ENCODE measurements around the gene SPG7. TPM values are rescaled to one million over a fixed set of nuclear protein-coding genes. Genes with fewer than 3 reads are reported as not detected.

The SPG7 gene
- total and polyA plus RNA-seq, 2 of the 4 experiments (the other 2 are of a cell fraction), result 94.6 to 96.8 TPM

DNA sequence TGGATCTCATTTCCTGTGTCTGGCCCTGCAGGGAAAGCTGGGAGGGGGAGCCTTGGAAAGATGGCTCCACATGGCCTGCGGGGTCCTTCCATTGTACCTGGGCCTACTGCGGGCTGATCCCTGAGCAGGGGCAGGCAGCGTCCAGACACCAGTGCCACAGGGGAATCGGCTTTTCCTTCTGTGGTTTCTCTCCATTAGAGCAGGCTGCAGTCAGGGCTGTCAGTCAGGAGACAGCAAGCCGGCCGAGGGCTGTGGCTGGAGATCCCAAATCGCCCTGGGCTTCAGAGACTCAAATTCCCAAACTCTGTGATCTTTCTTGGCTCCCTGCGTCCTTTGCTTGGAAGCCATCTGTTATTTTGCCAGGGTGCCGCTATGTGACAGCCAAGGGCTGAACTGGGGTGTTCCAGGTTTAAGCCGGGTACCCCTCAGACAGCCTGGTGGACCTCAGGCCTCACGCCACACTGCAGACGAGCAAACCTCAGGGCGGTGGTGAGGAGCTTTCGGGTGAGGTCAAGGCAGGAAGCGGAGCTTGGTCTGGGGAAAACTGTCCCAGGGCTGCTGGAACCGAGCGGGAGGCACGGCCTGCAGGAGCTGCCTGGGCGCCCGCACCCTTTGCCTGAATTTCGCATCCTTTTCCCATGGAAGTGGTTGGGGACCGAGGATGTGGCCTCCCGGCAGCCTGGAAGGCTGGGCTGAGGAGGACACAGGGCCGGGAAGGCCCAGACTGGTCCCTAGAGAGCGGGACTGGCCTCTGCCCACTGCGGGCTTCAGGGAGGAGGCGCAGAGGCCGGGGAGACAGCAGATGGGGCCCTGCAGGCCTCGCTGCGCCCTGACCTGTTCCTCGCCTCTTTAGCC, 65.8 kb downstream of the SPG7 start:
- H3K9me3 ChIP-seq (ENCODE audit: control insufficient read depth, insufficient read depth, low read length), result no peaks in the 10 kb centered on the region
- dilution Hi-C loops (cut with HindIII; ENCODE audit: low sequenced_read_pairs, unreplicated experiment) (no loop called here), intact Hi-C loops (cut with micrococcal nuclease) (loop anchor here (1.0 kb wide), 1 partner anchor 67 kb away; no protein-coding TSS in a partner anchor), in situ Hi-C loops (cut with MboI; ENCODE audit: low sequenced_read_pairs) (loop anchor here (5.0 kb wide), 1 partner anchor 68 kb away; no protein-coding TSS in a partner anchor)
- H2BK5ac ChIP-seq (ENCODE audit: low read depth, low read length, poor library complexity, severe bottlenecking), result peak overlapping the region; percentile 27
- no peak overlapping the region for H3K23ac ChIP-seq (ENCODE audit: low read depth, low read length)
- 93% methylated on average over 22 of the region's 31 CpGs; no CpG with 5 or more reads in 1 of the 2 experiments for WGBS, 2 experiments (ENCODE audit: extremely low coverage in 2 of 2, insufficient read length in 1 of 2)
- H3K27me3 ChIP-seq (ENCODE audit: control insufficient read depth, insufficient read depth, low read length), result peaks cover 4% of the 10 kb centered on the region; the same call in 1 of the 2 replicates
- H3K14ac ChIP-seq (replicated peaks; ENCODE audit: low read depth, low read length), result no peak overlapping the region; the same call in 1 of the 2 replicates
- no peak for DNase-seq
- peak overlapping the region; percentile 16 to 82 for H4K8ac ChIP-seq (ENCODE audit: low read depth in 2 of 2, low read length in 2 of 2)
- peak overlapping the region; percentile 84 for H3K4ac ChIP-seq (ENCODE audit: low read depth, low read length)
- no peaks in the 10 kb centered on the region for H3K36me3 ChIP-seq (ENCODE audit: control insufficient read depth, insufficient read depth, low read length)
- ChIA-PET POLR2A (ENCODE audit: unreplicated experiment) (no interaction called here), CTCF (no interaction called here)
- peak overlapping the region; percentile 58; the same call in 1 of the 2 replicates for H2AK5ac ChIP-seq (ENCODE audit: low read depth, low read length)
- no peaks in the 10 kb centered on the region; a peak in 1 of 4 replicates for H3K79me1 ChIP-seq (ENCODE audit: low read depth in 1 of 2, low read length in 2 of 2)
- H3K4me1 ChIP-seq (ENCODE audit: control insufficient read depth, insufficient read depth, low read length), result peaks cover 15% of the 10 kb centered on the region
- H3K56ac ChIP-seq (ENCODE audit: extremely low read depth, insufficient read depth, low read length), result no peak overlapping the region
- peak overlapping the region; percentile 91 for H2AK9ac ChIP-seq (replicated peaks; ENCODE audit: low read depth, low read length, poor library complexity)
- H3K4me2 ChIP-seq (ENCODE audit: low read depth, low read length), result no peak overlapping the region; the same call in 1 of the 2 replicates
- no peak overlapping the region for H3K4me3 ChIP-seq (ENCODE audit: insufficient read depth, low read depth, low read length)
- no peak overlapping the region; the same call in 1 of the 2 replicates for H3K18ac ChIP-seq (ENCODE audit: low read depth, low read length)
- peak overlapping the region; percentile 90 for H4K5ac ChIP-seq (ENCODE audit: low read depth, low read length)
- peak overlapping the region; percentile 24; the same call in 1 of the 2 replicates for H3K9ac ChIP-seq (ENCODE audit: low read depth, low read length)
- H3K27ac ChIP-seq (ENCODE audit: insufficient read depth, low read length), result no peak overlapping the region
- TF ChIP-seq USF2 (IDR thresholded peaks at IDR 0.05; ENCODE audit: low read depth, low read length), result no peak
- TF ChIP-seq NFE2L2 (IDR thresholded peaks at IDR 0.05; ENCODE audit: low read depth, low read length), result no peak
- TF ChIP-seq RFX5 (IDR thresholded peaks at IDR 0.05; ENCODE audit: low read depth, low read length), result no peak
- no peak for TF ChIP-seq RAD21 (IDR thresholded peaks at IDR 0.05; ENCODE audit: low read length)
- no peak for TF ChIP-seq CEBPB (IDR thresholded peaks at IDR 0.05; ENCODE audit: low read depth, low read length)
- TF ChIP-seq CTCF (conservative IDR thresholded peaks at IDR 0.05; ENCODE audit: low read depth, low read length), result no peak
- TF ChIP-seq MAZ (IDR thresholded peaks at IDR 0.05; ENCODE audit: borderline replicate concordance, low read depth, low read length), result no peak
- TF ChIP-seq RCOR1 (IDR thresholded peaks at IDR 0.05; ENCODE audit: insufficient replicate concordance, low read length), result no peak
- TF ChIP-seq CHD1 (IDR thresholded peaks at IDR 0.05; ENCODE audit: low read depth, low read length), result no peak
- TF ChIP-seq BHLHE40 (IDR thresholded peaks at IDR 0.05; ENCODE audit: low read depth, low read length), result no peak
- no peak for TF ChIP-seq FOS (IDR thresholded peaks at IDR 0.05; ENCODE audit: low read depth, low read length)
- TF ChIP-seq POLR2A (IDR thresholded peaks at IDR 0.05; ENCODE audit: low read depth, low read length), result no peak
- no peaks in the 10 kb centered on the region for H4K20me1 ChIP-seq (ENCODE audit: insufficient read depth, low read length)
- H2BK120ac ChIP-seq (ENCODE audit: low read depth, low read length), result peak overlapping the region; percentile 84
- no peaks in the 10 kb centered on the region for H3K9me1 ChIP-seq (ENCODE audit: insufficient read depth, low read length)
- peak overlapping the region; percentile 79 for H4K91ac ChIP-seq (ENCODE audit: insufficient read depth, low read depth, low read length)
- peak overlapping the region; percentile 93 for H2AFZ ChIP-seq (replicated peaks; ENCODE audit: low read length, poor library complexity)
- peak overlapping the region; percentile 53; the same call in 1 of the 3 replicates for H2BK15ac ChIP-seq (ENCODE audit: low read depth, low read length)
- H2BK20ac ChIP-seq (ENCODE audit: low read depth, low read length), result peak overlapping the region; percentile 34; the same call in 1 of the 2 replicates
- BruUV-seq (replicated peaks), result no TSS peak
- ATAC-seq (ENCODE audit: low read depth), result no peak; the same call in 1 of the 2 replicates

All from IMR-90 (cell line).